Jurkat, Clone E6-1 (cell line): ENCODE data around the gene CPPED1.
A peak's percentile ranks its signal among the peaks of the same experiment; 100 is the strongest.

ENCODE experiments used
- DNase-seq: peaks from one replicate; pipeline ENCODE4 v3.0.0-alpha.2; 2011; ENCODE audit warnings: low read depth, low spot score
- H3K4me3 ChIP-seq: 2 replicates; pipeline ENCODE4 v1.5.1; 2011; ENCODE audit warnings: mild to moderate bottlenecking, low read length, control low read depth, moderate library complexity

Gene CPPED1

DNA sequence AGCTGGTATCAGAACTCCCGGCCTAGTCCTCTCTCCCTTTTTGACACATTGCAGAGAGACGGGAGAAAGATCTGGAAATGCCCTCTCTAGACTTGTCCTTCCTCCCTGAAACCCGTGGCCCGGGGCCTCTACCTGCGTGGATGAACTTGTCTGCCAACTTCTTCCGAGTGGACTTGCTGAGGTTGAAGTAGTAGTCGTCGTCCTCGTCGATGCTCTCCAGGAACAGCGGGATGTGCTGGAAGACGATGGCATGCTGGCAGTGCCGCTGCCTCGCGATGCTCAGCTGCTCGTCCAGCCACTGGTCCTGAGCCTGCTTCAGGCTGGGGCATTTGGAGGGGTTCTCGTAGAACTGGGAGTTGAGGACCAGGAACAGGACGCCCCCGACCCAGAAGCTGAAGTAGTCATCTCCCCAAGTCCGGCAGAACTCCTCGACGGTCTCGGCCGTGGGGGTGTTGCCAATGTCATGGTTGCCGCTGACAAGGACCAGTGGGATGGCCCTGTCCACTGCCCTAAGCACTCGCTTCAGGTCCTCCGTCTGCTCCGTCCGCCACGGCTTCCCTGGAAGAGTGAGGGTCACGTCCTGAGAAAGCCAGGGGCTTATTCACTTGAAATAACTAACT lies 99.1 kb downstream of the CPPED1 start:
- DNase-seq, result no peak
- H3K4me3 ChIP-seq, result no peak overlapping the region

DNA sequence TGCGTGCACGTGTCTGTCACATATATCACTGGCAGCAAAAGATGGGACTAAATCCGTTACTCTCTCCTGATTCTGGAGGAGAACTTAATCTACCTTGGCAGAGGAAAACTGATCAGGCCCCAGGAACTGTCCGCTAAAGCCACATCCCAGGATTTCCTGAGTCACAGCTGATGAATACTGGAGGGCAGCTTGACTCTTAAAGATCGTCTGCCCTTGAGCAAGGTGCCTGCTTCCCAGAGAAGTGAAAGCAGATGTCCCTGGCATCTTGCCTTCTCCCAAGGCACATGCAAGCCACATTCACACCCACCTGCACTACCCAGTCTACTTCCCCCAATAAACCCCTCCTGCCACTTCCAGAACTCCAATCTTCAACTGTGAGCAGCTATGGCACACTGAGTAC lies 99.8 kb downstream of the CPPED1 start:
- DNase-seq, result no peak
- no peak overlapping the region for H3K4me3 ChIP-seq

DNA sequence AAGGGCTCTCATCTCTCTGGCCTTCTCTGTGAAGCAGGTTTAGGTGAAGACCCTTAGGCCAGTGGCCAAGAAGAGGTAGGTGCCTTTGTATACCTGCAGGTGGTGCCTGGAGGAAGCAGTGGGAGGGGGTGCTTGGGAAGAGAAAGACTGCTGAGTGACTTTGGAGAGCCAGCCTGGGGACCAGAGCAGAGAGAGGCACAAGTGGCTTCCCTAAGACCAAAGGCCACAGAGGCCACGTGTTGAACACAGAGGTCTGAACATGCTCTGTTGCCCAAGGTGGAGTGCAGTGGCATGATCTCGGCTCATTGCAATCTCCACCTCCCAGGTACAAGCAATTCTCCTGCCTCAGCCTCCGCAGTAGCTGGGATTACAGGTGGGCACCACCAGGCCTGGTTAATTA lies 103.5 kb downstream of the CPPED1 start:
- no peak overlapping the region for H3K4me3 ChIP-seq
- no peak for DNase-seq

DNA sequence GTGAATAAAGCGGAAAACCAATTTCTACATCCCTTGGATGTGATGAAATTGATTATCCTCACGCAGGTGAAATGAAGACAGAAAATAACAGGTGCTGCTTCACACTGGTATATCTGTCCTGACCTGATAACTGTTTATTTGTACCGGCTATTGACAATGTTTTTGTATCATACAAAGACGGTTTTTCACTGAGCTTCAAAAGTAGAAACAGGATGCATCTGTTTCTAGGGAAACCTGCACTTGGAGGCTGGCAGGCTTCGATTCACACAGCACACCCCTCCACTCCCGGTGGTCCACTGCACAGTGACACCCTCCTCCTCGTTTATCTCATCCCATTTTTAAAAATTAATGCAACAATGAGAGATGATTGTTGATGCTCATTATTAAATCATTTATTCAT lies 104.5 kb downstream of the CPPED1 start:
- peak; percentile 35 for DNase-seq
- H3K4me3 ChIP-seq, result no peak overlapping the region

DNA sequence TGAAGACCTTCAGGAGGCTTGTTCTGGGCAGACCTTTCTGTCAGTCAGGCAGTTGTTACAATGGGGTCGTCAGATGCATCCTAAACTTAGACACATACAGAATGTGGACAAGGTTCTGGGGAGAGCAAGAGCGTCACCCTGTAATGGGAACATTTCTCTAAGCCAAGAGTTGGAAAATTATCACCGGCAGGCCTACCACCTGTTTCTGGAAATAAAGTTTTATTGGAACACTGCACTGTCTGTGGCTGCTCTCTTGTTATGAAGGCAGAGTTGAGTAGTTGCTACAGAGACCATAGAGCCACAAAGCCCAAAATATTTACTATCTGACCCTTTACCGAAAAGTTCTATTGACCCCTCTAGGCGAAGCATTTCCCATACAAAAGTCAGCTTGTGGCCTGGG lies 106.2 kb downstream of the CPPED1 start:
- no peak for DNase-seq

DNA sequence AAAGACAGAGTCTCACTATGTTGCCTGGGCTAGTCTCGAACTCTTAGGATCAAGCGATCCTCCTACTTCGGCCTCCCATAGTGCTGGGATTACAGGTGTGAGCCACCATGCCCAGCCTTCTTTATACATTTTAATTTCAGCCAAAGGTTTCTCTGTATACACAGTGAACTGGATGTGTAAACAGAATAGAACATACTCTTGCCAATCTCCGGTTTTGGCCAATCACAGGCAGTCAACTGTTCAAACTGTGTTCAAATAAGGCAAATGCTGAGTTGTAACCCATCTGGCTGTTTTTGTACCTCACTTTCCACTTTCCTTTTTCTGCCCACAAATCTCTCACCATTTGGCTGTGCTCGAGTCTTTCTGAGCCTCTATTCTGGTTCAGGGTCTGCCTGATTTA lies 108.2 kb downstream of the CPPED1 start:
- DNase-seq, result no peak
- no peak overlapping the region for H3K4me3 ChIP-seq

More for the DNA sequence above, 106.2 kb downstream of the CPPED1 start:
- no peak overlapping the region for H3K4me3 ChIP-seq

DNA sequence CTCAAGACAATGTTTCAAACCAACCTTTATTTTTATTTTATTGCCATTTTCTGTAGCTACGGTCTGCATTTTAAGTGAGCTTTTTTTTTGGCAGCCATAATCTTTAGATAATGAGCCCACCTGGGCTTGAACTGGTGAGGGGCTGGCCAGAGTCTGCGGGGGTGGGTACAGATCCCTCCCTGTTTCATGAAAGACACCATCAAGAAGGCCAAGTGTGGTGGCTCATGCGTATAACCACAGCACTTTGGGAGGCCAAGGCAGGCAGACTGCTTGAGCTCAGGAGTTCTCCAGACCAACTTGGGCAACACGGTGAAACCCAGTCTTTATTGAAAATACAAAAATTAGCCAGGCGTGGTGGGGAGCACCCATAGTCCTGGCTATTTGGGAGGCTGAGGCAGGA lies 113.7 kb downstream of the CPPED1 start:
- peak overlapping the region; percentile 21 for H3K4me3 ChIP-seq
- DNase-seq, result peak; percentile 41

DNA sequence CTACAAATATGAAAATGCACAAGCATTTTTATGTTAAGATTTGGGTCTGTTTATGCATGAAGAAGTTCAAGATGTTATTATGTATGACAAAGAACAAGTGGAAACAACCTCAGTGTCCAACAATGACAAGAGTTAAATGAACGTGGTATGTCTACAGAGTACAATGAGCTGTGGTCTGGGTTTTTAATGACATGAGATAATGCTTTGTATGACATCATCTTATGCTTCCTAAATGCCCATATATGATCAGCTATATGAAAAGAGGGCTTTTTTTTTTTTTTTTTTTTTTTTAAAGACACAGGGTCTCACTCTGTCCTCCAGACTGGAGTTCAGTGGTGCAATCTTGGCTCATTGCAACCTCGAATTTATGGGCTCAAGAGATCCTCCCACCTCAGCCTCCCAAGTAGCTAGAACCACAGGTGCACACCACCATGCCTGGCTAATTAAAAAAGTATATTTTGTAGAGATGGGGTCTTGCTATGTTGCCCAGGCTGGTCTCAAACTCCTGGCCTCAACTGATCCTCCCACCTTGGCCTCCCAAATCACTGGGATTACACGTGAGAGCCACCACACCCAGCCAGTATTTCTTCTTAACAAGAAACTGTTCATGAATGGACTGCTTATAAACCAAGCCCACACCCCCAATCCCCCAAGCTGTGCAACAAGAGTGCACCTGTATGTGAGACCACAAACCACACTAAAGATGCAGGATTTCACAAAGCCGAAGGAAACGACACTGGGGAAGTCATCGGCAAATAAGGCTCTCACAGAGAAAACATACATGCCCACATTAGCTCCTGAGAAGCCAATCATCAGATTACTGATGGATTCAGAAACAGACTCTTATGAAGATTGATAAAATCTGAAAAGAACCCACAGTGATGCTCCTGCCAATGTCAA lies 114.5 kb downstream of the CPPED1 start:
- peak; percentile 100 for DNase-seq
- H3K4me3 ChIP-seq, result no peak overlapping the region

DNA sequence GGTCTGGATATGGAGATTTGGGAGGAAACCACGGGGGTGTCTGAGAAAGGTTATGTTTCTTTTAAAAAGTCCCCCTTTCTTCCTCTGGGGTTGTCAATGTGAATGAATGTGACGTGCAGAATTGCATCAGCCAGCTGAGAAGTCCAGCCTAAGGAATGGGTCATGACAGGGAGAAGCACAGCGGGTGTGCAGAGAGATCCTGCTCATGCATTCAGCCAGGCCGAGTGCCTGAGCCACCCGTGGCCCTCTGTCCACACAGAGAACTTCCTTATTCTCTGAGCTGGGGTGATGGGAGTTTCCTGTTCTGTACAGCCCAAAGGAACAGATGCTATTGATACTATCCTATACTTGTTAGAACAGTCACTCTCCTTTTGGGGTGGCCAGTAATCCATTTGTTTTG lies 117.9 kb downstream of the CPPED1 start:
- no peak overlapping the region for H3K4me3 ChIP-seq
- no peak for DNase-seq

DNA sequence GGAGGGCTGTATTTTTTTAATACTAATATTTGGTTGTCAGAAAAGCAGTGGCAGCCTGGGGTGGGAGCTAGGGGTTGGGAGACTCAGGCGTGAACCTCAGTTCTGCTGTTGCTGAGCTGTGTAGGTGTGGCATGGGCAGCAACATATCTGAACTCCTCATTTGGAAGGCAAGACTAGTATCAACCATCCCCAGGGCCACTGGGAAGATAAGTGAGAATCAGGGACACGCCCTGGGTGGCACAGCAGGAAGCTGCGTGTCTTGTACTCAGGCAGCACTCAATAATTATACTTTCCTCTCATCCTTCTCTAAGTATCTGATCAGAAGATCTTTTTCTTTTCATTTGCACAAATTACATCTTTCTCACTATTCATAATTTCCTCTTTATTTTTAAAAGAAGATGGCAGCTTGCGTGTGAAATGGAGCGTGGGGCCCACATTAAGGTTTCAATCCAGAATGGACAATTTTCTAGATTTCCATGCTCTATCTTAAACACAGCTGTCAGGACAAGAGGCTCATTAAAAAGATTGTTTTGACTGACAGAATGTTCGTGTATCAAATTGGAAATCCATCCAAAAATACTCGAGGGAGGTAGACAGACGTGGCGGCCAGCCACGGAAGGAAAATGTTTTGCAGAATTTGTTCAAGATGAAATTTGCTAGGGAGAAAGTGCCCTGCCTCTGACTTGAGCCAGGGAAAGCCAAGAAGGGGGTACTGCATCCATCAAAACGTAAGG lies 121.1 kb downstream of the CPPED1 start:
- no peak overlapping the region for H3K4me3 ChIP-seq
- no peak for DNase-seq

DNA sequence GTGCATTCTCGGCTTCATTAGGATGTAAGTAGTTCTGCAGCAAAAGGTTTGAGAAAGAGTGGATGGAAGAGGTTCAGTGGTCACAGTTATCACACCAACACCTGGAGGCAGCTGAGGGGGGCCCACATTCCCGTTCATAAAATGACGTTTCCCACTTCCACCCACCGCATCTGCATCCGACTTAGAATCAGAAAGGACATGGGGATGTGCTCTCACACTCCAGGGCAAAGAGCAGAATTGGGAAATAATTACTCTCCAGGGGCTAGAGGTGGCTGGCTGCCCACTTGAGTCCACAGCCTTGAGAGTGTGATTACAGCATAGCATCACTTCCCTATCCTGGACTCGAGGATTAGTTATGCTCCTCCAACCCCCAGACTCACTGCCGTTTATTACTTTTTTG lies 122.0 kb downstream of the CPPED1 start:
- no peak for DNase-seq
- H3K4me3 ChIP-seq, result no peak overlapping the region

DNA sequence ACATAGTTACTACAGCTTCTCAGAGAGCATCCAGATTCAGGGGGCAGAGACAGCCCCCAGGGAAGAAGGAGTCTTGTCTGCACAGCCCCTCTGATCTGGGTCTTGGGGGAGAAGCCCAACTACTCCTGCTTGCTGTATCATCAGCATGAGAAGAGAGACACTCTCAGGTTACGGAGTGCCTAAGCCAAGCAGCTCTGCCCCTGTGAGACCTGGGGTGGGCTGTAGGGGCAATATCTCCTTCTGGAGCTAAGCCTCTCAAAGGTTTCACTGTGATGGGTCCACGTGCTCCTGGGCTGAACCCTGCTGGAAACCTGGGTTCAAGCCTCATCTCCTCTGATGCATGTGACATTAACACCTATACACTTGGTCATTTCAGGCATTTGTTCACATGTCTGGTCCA lies 123.2 kb downstream of the CPPED1 start:
- no peak overlapping the region for H3K4me3 ChIP-seq
- no peak for DNase-seq

DNA sequence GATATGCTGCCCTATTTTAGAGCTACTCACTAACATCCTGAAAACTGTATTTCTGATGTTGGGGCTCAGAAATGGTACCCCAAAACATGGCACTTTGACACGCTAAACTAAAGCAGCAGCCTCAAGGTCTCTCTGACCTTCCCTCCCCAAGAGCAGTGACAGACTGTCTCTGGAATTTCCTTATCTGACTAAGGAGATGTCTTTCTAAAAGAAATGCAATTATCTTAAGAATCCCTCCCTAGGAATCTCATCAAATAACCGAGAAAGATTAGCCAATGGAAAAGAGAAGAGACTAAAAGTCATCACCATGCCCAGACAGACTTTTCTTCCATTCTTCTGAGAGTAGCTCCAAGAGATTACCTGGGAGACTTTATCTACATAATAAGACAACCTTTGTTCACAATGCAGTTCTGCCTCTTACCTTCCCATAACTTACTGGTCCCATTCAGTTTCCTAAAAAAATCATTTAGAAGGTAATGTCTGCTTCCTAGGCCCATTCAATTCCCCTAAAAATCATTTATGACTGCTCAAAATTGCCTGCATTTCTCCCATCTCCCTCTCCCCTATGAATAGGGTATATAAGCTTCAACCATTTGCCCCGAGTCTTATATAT lies 123.9 kb downstream of the CPPED1 start:
- no peak for DNase-seq
- H3K4me3 ChIP-seq, result no peak overlapping the region

DNA sequence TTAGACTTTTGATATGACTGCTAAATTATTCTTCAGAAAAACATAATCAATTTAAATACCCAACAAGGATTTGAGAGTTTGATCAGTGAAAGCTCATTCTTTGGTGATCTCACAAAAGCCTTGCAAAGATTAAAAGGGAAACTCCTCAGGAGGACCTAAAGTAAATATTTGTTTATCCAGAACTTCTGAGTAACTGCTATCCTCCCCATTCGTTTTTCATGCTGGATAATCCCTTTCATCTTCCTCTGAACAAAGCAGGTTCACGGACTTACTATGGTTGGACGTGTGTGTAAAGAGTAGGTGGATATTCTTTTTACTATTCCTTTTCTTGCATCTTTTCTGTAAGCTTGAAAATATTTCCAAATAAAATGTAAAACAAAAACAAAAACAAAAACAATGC lies 124.7 kb downstream of the CPPED1 start:
- DNase-seq, result no peak
- H3K4me3 ChIP-seq, result no peak overlapping the region

DNA sequence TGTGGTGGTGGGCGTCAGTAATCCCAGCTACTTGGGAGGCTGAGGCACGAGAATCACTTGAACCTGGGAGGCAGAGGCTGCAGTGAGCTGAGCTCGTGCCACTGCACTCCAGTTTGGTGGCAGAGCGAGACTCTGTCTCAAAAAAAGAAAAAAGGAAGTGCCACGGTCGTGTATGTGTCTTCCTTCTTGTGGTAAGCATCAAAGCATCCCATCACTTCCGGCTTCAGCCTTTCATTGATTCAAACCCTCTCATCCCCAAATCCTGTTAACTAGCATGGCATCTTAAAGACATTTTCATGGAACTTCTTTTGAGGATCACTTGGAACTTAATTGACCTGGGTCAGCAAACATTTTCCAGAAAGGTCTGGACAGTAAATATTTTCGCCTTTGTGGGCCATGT lies 126.2 kb downstream of the CPPED1 start:
- peak; percentile 84 for DNase-seq
- H3K4me3 ChIP-seq, result no peak overlapping the region

DNA sequence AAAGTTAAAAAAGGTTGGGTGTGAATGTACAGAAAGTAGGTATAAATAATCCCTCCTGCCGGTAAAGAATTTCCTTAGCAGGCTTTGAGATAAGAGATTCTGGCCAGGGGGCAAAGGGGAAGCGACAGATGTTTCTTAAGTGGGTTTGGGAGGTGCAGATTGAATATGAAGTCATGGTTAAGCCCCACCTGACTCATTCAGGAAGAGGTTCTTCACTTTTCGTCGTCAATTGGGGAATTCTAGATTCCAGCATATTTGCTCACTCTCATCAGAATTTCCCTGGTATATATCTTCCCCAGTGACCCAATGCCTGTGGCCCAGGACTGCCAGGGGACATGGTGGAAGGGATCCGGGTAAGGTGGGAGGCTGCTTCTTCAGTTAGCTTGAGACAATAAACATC lies 127.8 kb downstream of the CPPED1 start:
- no peak for DNase-seq

DNA sequence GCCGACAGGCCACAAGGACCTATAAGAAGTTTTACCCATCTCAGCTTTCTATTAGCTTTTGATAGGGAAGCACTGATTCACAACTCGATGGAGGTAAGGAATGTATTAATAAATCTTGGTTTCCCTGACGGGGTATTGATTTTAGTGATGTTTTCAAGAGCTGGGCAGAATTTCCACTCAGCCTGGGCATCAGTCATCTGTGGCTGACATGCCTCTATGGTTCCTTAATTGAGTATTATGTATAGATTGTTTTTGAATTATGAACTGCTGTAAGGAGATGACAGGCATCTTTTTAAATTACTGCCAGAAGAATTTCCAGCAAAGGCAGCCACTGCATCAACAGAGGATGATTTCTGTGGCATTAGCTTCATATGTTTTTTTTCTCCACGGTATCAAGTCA lies 128.6 kb downstream of the CPPED1 start:
- no peak for DNase-seq
- H3K4me3 ChIP-seq, result no peak overlapping the region

More for the DNA sequence above, 127.8 kb downstream of the CPPED1 start:
- no peak overlapping the region for H3K4me3 ChIP-seq

DNA sequence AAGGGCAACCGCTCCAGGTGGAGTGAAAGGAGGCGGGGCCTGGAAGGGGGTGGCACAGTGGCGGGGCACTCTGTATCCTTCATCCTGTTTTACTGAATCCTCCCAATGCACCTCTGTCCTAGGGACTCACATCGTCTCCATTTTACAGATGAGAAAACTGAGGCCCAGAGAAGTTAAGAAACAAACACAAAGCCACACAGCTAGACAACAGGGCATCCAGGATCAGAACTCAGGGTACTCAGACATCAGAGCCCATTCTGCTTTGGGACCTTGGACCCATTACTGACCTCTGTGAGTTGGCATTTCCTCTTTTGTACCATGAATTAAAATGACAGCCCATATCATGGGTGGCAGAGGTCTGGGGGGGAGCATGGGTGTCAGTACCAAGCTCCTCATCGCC lies 129.2 kb downstream of the CPPED1 start:
- no peak overlapping the region for H3K4me3 ChIP-seq
- DNase-seq, result no peak

DNA sequence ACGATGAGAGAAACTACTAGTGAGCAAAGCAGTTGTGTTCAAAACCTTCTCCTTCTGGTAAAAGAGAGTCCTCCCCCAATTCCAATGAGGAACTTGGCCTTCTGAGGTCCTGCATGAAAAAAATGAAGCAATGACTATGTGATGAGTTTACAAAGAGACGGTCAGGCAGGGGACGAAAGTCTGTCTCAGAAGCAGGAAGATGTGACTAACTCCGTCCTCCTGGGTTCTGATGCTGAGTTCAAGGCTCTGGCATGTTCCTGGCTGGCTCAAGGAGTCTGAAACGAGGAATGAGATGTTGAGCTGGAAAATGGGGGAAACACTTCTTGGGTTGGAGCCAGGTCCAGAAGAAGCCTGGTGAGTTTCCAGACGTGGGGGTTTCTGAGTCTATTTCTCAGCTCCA lies 129.6 kb downstream of the CPPED1 start:
- no peak for DNase-seq
- H3K4me3 ChIP-seq, result no peak overlapping the region

DNA sequence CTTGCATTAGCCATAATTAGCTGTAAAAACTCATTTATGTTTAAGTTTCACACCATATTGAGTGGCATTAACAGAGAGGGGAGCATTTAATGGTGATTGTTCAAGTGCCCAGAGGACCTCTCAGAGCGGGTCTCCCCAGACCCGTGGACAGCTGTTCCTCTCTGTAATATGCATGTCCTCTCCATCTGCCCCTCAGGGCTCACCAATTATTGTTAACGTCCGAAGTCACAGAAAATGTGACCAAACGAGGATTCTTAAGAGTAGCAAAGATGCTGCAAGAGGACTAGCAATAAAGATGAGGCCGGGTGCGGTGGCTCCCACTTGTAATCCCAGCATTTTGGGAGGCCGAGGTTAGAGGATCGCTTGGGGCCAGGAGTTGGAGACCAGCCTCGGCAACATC lies 130.2 kb downstream of the CPPED1 start:
- DNase-seq, result no peak
- H3K4me3 ChIP-seq, result no peak overlapping the region
